Bronchial epithelial cell (primary cell): Measurements from ENCODE around the gene KCTD19. TPM values are rescaled to one million over a fixed set of nuclear protein-coding genes. Genes with fewer than 3 reads are reported as not detected.
A peak's percentile ranks its signal among the peaks of the same experiment; 100 is the strongest.

Source experiments
- DNase-seq: peaks from one replicate; pipeline ENCODE4 v3.0.0-alpha.2; 2010; ENCODE audit warnings: low read depth
- FAIRE-seq: peaks from 2 replicates; lab custom pipeline; 2011; peaks lifted over from hg19 to GRCh38; lab: Jason Lieb, UNC
- H3K27me3 ChIP-seq: 2 replicates; pipeline ENCODE4 v1.5.1; 2011; ENCODE audit warnings: low read length; ENCODE audit not compliant: control insufficient read depth, insufficient read depth
- H3K36me3 ChIP-seq: 2 replicates; pipeline ENCODE4 v1.5.1; 2011; ENCODE audit warnings: low read length; ENCODE audit not compliant: control insufficient read depth, insufficient read depth
- H3K4me3 ChIP-seq: 2 replicates; pipeline ENCODE4 v1.5.1; 2011; ENCODE audit warnings: mild to moderate bottlenecking, low read depth, low read length, control low read depth
- CTCF ChIP-seq: IDR thresholded peaks from 2 replicates; pipeline ENCODE4 v1.5.1; 2011; ENCODE audit warnings: mild to moderate bottlenecking, moderate library complexity, low read length, control low read depth, inconsistent platforms; ENCODE audit not compliant: insufficient read depth, severe bottlenecking
- total RNA-seq: library from RNA; depleted of rRNA; stranded (reverse); fragments of >200 nt; gene quantifications from 2 replicates; pipeline ENCODE4 v1.2.1, GENCODE V29; 2014

Gene KCTD19
- total RNA-seq, 1 donor from 2014 or later = not detected

GRCh38 chr16:67302970-67303369 lies 23.6 kb downstream of the KCTD19 start:
- no peaks in the 10 kb centered on the region for H3K36me3 ChIP-seq
- peaks cover 2% of the 10 kb centered on the region for H3K27me3 ChIP-seq
- FAIRE-seq (no peak), DNase-seq (no peak)
- TF ChIP-seq CTCF = no peak
- no peak overlapping the region for H3K4me3 ChIP-seq

- Histone ChIP-seq H3K36me3 (no peaks in the 10 kb centered on the region), H3K4me3 (no peak overlapping the region), H3K27me3 (peaks cover 2% of the 10 kb centered on the region)
- no peak for TF ChIP-seq CTCF
- DNase-seq (no peak), FAIRE-seq (no peak)
Measured at GRCh38 chr16:67302076-67302475, 24.5 kb downstream of the KCTD19 start.

GRCh38 chr16:67301080-67301782 lies 25.3 kb downstream of the KCTD19 start:
- Histone ChIP-seq H3K4me3 (no peak overlapping the region), H3K27me3 (peaks cover 2% of the 10 kb centered on the region), H3K36me3 (no peaks in the 10 kb centered on the region)
- DNase-seq = no peak
- FAIRE-seq = no peak
- TF ChIP-seq CTCF = no peak

- FAIRE-seq (no peak), DNase-seq (no peak)
- Histone ChIP-seq H3K36me3 (no peaks in the 10 kb centered on the region), H3K4me3 (no peak overlapping the region), H3K27me3 (peaks cover 2% of the 10 kb centered on the region)
- no peak for TF ChIP-seq CTCF
Measured at GRCh38 chr16:67299269-67299668, 27.3 kb downstream of the KCTD19 start.

- Histone ChIP-seq H3K27me3 (peaks cover 4% of the 10 kb centered on the region), H3K36me3 (no peaks in the 10 kb centered on the region), H3K4me3 (no peak overlapping the region)
- no peak for TF ChIP-seq CTCF
- FAIRE-seq = no peak
- no peak for DNase-seq
Measured at GRCh38 chr16:67298277-67298676, 28.3 kb downstream of the KCTD19 start.

GRCh38 chr16:67296420-67296819 lies 30.1 kb downstream of the KCTD19 start:
- peaks cover 4% of the 10 kb centered on the region for H3K27me3 ChIP-seq
- H3K4me3 ChIP-seq = no peak overlapping the region
- H3K36me3 ChIP-seq = no peaks in the 10 kb centered on the region
- DNase-seq (no peak), FAIRE-seq (peak; percentile 76)
- no peak for TF ChIP-seq CTCF
